ENCODE data around the gene CCT8L2.
"Not testable (repeated sequence)": the region's sequence is repeated elsewhere in the genome, so short reads cannot be mapped to it uniquely, and the experiment has no call there.

- not testable (repeated sequence) for TF ChIP-seq POLR2A (IDR thresholded peaks at IDR 0.05; ENCODE audit: control extremely low read depth in 1 of 2, low read depth in 2 of 2, low read length in 2 of 2); ZNF274 (IDR thresholded peaks at IDR 0.05; ENCODE audit: borderline replicate concordance, extremely low read depth, low read length); EZH2 (IDR thresholded peaks at IDR 0.05; ENCODE audit: low read depth, low read length, severe bottlenecking); ATF2 (IDR thresholded peaks at IDR 0.05; ENCODE audit: low read length); CHD1 (IDR thresholded peaks at IDR 0.05; ENCODE audit: low read depth, low read length); SP2 (IDR thresholded peaks at IDR 0.05; ENCODE audit: low read length); EP300 (IDR thresholded peaks at IDR 0.05; ENCODE audit: borderline replicate concordance in 1 of 2, low read depth in 2 of 2, low read length in 2 of 2); CTCF (IDR thresholded peaks at IDR 0.05; ENCODE audit: control extremely low read depth in 1 of 3, insufficient read depth in 1 of 3, low read depth in 1 of 3, low read length in 3 of 3); FOSL1 (IDR thresholded peaks at IDR 0.05; ENCODE audit: insufficient read depth, low read depth, low read length); POLR2AphosphoS5 (IDR thresholded peaks at IDR 0.05; ENCODE audit: low read depth, low read length); CHD2 (IDR thresholded peaks at IDR 0.05; ENCODE audit: low read length)
These were observed 42.8 kb upstream of the CCT8L2 start for GRCh38 chr22:16635442-16635841.

Data from H1 (cell line).